PC-9 (cell line): ENCODE data around the gene SERINC2. TPM values are rescaled to one million over a fixed set of nuclear protein-coding genes. Genes with fewer than 3 reads are reported as not detected.
"Not testable (repeated sequence)": the region's sequence is repeated elsewhere in the genome, so short reads cannot be mapped to it uniquely, and the experiment has no call there.

Experiments used
- BruUV-seq: library from RNA; stranded (reverse); fragments of 400-500 nt; replicated peaks from 2 replicates; lab custom pipeline; 2021; lab: Mats Ljungman, UMichigan
- CTCF ChIA-PET: fragments of 300-600 bp; sonication (Branson Sonifier 250); formaldehyde crosslinking; loops from one replicate; lab custom pipeline; 2022; ENCODE audit warnings: antibody characterized with exemption; lab: Charles Lee
- POLR2A ChIA-PET: fragments of 300-600 bp; sonication (Branson Sonifier 250); formaldehyde crosslinking; loops from one replicate; lab custom pipeline; 2022; ENCODE audit warnings: antibody characterized with exemption; ENCODE audit not compliant: unreplicated experiment; lab: Charles Lee
- DNase-seq, 2 experiments: peaks; one replicate each; pipeline versions ENCODE4 v3.0.0 to v3.0.0-alpha.2; 2015 to 2022; ENCODE audit warnings: mixed read lengths in 1 of 2
- H2AFZ ChIP-seq: fragments of 200-600 bp; sonication (generic); 2 replicates; pipeline ENCODE4 v1.8.1; 2017; ENCODE audit warnings: antibody characterized with exemption
- H3F3A ChIP-seq: fragments of 200-600 bp; sonication (generic); 2 replicates; pipeline ENCODE4 v1.8.1; 2017; ENCODE audit warnings: antibody characterized with exemption, mild to moderate bottlenecking, low read depth; ENCODE audit not compliant: insufficient read depth
- H3K27ac ChIP-seq: fragments of 200-600 bp; sonication (generic); 2 replicates; pipeline ENCODE4 v1.6.1; 2016; ENCODE audit warnings: mixed run types
- H3K27me3 ChIP-seq: fragments of 200-600 bp; sonication (generic); 2 replicates; pipeline ENCODE4 v1.6.1; 2016; ENCODE audit warnings: low read depth, mixed run types; ENCODE audit not compliant: insufficient read depth
- H3K36me3 ChIP-seq: fragments of 200-600 bp; sonication (generic); 2 replicates; pipeline ENCODE4 v1.6.1; 2016; ENCODE audit warnings: low read depth, mixed run types
- H3K4me1 ChIP-seq: fragments of 200-600 bp; sonication (generic); replicated peaks from 2 replicates; pipeline ENCODE4 v1.6.1; 2016; ENCODE audit warnings: mixed run types; ENCODE audit not compliant: insufficient read depth
- H3K4me2 ChIP-seq: fragments of 200-600 bp; sonication (generic); 2 replicates; pipeline ENCODE4 v1.6.1; 2017; ENCODE audit warnings: mixed run types
- H3K4me3 ChIP-seq: fragments of 200-600 bp; sonication (generic); 2 replicates; pipeline ENCODE4 v1.6.1; 2016; ENCODE audit warnings: mixed run types
- H3K79me2 ChIP-seq: fragments of 200-600 bp; sonication (generic); 2 replicates; pipeline ENCODE4 v1.6.1; 2017; ENCODE audit warnings: low read depth, mixed run types
- H3K9me2 ChIP-seq: fragments of 200-600 bp; sonication (generic); 2 replicates; pipeline ENCODE4 v1.8.1; 2017; ENCODE audit warnings: mild to moderate bottlenecking; ENCODE audit not compliant: insufficient read depth
- H3K9me3 ChIP-seq: fragments of 200-600 bp; sonication (generic); 2 replicates; pipeline ENCODE4 v1.8.1; 2016; ENCODE audit warnings: low read depth; ENCODE audit not compliant: insufficient read depth
- H4K20me1 ChIP-seq: fragments of 200-600 bp; sonication (generic); 2 replicates; pipeline ENCODE4 v1.8.1; 2017; ENCODE audit not compliant: insufficient read depth
- intact Hi-C: fragments of 100-400 bp; cut with micrococcal nuclease; formaldehyde crosslinking; loops from one replicate; pipeline ENCODE4 v1.10.0; 2022; ENCODE audit not compliant: unreplicated experiment
- total RNA-seq: library from RNA; stranded (reverse); gene quantifications from 2 replicates; pipeline ENCODE4 v1.2.3, GENCODE V29; 2021

SERINC2 gene
- total RNA-seq, 1 experiment from 2014 or later = 36.0 TPM

GRCh38 chr1:31472314-31472651, 59.3 kb downstream of the SERINC2 start:
- H3K79me2 ChIP-seq, H2AFZ ChIP-seq, H4K20me1 ChIP-seq, H3K27me3 ChIP-seq, H3K36me3 ChIP-seq, intact Hi-C loops, DNase-seq, POLR2A ChIA-PET, H3K9me2 ChIP-seq, H3K9me3 ChIP-seq: not testable (repeated sequence)
- CTCF ChIA-PET = interaction anchor here (0.7 kb wide), 1 partner anchor 355 kb away, joined by 3 read pairs; no protein-coding TSS in a partner anchor
- Histone ChIP-seq H3F3A (peaks cover 13% of the 10 kb centered on the region), H3K27ac (peak overlapping the region; percentile 97), H3K4me3 (peak overlapping the region; percentile 8; the same call in 1 of the 2 replicates), H3K4me1 (peaks cover 38% of the 10 kb centered on the region), H3K4me2 (peak overlapping the region; percentile 56)
- TSS peak; percentile 71 for BruUV-seq

DNA sequence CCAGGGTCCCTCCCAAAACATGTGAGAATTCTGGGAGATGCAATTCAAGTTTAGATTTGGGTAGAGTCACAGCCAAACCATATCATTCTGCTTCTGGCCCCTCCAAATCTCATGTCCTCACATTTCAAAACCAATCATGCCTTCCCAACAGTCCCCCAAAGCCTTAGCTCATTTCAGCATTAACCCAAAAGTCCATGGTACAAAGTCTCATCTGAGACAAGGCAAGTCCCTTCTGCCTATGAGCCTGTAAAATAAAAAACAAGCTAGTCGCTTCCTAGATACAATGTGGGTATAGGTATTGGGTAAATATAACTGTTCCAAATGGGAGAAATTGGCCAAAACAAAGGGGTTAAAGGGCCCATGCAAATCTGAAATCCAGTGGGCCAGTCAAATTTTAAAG, 59.7 kb downstream of the SERINC2 start:
- not testable (repeated sequence) for BruUV-seq
- CTCF ChIA-PET = interaction anchor here (0.7 kb wide), 1 partner anchor 354 kb away, joined by 3 read pairs; no protein-coding TSS in a partner anchor

GRCh38 chr1:31473508-31473907, 60.5 kb downstream of the SERINC2 start:
- H3F3A ChIP-seq = peaks cover 11% of the 10 kb centered on the region
- H3K36me3 ChIP-seq, H3K27me3 ChIP-seq, H3K4me3 ChIP-seq, H3K9me3 ChIP-seq, H3K79me2 ChIP-seq, H3K27ac ChIP-seq, H2AFZ ChIP-seq, BruUV-seq, intact Hi-C loops, DNase-seq, H3K9me2 ChIP-seq, H3K4me2 ChIP-seq, CTCF ChIA-PET, H4K20me1 ChIP-seq: not testable (repeated sequence)
- POLR2A ChIA-PET = interaction anchor here (0.7 kb wide), 1 partner anchor 19 kb away, joined by 6 read pairs; no protein-coding TSS in a partner anchor
- H3K4me1 ChIP-seq = peaks cover 48% of the 10 kb centered on the region

More for the DNA sequence above, 59.7 kb downstream of the SERINC2 start:
- H3K27me3 ChIP-seq, intact Hi-C loops, H4K20me1 ChIP-seq, H3K9me3 ChIP-seq, H3K36me3 ChIP-seq, H2AFZ ChIP-seq, H3K9me2 ChIP-seq, H3K79me2 ChIP-seq, H3K4me3 ChIP-seq, DNase-seq: not testable (repeated sequence)
- peak overlapping the region; percentile 56 for H3K4me2 ChIP-seq
- POLR2A ChIA-PET = interaction anchor here (0.6 kb wide), 1 partner anchor 38 kb away, joined by 6 read pairs; no protein-coding TSS in a partner anchor
- peak overlapping the region; percentile 97 for H3K27ac ChIP-seq
- H3K4me1 ChIP-seq = peaks cover 42% of the 10 kb centered on the region
- H3F3A ChIP-seq = peaks cover 14% of the 10 kb centered on the region

DNA sequence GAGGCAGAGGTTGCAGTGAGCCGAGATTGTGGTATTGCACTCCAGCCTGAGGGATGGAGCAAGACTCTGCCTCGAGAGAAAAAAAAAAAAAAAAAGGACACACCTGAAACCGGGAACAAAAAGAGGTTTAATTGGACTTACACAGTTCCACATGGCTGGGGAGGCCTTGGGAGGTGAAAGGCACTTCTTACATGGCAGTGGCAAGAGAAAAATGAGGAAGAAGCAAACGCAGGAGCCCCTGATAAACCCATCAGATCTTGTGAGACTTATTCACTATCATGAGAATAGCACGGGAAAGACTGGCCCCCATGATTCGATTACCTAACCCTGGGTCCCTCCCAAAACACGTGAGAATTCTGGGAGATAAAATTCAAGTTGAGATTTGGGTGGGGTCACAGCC, 61.6 kb downstream of the SERINC2 start:
- H3K9me2 ChIP-seq, POLR2A ChIA-PET, H3K27me3 ChIP-seq, H3K27ac ChIP-seq, H2AFZ ChIP-seq, H3K4me3 ChIP-seq, intact Hi-C loops, BruUV-seq, H4K20me1 ChIP-seq, H3K36me3 ChIP-seq, H3K9me3 ChIP-seq, H3K79me2 ChIP-seq, H3K4me2 ChIP-seq, CTCF ChIA-PET, DNase-seq: not testable (repeated sequence)
- H3K4me1 ChIP-seq = peaks cover 48% of the 10 kb centered on the region
- H3F3A ChIP-seq = peaks cover 11% of the 10 kb centered on the region
